Effector memory CD4-positive, alpha-beta T cell (primary cell): ENCODE data around the gene GNAT2.
"Not testable (repeated sequence)": the region's sequence is repeated elsewhere in the genome, so short reads cannot be mapped to it uniquely, and the experiment has no call there.

Experiments
- DNase-seq, 3 donors: peaks; one replicate each; pipeline ENCODE4 v3.0.0-alpha.2; 2020
- H3K27ac ChIP-seq: 2 replicates; pipeline ENCODE4 v1.7.0; 2013; ENCODE audit warnings: mild to moderate bottlenecking, low read length, moderate library complexity; ENCODE audit not compliant: insufficient read depth, poor library complexity, severe bottlenecking
- H3K27me3 ChIP-seq: replicated peaks from 2 replicates; pipeline ENCODE4 v1.7.0; 2013; ENCODE audit warnings: mild to moderate bottlenecking, low read length; ENCODE audit not compliant: insufficient read depth, control insufficient read depth, poor library complexity, severe bottlenecking
- H3K36me3 ChIP-seq: 2 replicates; pipeline ENCODE4 v1.7.0; 2013; ENCODE audit warnings: mild to moderate bottlenecking, low read length, moderate library complexity; ENCODE audit not compliant: control insufficient read depth, insufficient read depth
- H3K4me1 ChIP-seq: 2 replicates; pipeline ENCODE4 v1.7.0; 2013; ENCODE audit warnings: low read length, mild to moderate bottlenecking; ENCODE audit not compliant: control insufficient read depth, insufficient read depth, poor library complexity, severe bottlenecking
- H3K4me3 ChIP-seq: 2 replicates; pipeline ENCODE4 v1.7.0; 2013; ENCODE audit warnings: low read length, low read depth, mild to moderate bottlenecking; ENCODE audit not compliant: insufficient read depth, poor library complexity, severe bottlenecking
- H3K9me3 ChIP-seq: 2 replicates; pipeline ENCODE4 v1.7.0; 2013; ENCODE audit warnings: mild to moderate bottlenecking, low read length, moderate library complexity; ENCODE audit not compliant: control insufficient read depth
- total RNA-seq, 3 donors: gene quantifications; one replicate each; lab custom pipeline; 2026; lab: John Stamatoyannopoulos, UW

Gene GNAT2
- 0.17 to 2.3 (median 1.4) reads per million in 3 donors for total RNA-seq

DNA sequence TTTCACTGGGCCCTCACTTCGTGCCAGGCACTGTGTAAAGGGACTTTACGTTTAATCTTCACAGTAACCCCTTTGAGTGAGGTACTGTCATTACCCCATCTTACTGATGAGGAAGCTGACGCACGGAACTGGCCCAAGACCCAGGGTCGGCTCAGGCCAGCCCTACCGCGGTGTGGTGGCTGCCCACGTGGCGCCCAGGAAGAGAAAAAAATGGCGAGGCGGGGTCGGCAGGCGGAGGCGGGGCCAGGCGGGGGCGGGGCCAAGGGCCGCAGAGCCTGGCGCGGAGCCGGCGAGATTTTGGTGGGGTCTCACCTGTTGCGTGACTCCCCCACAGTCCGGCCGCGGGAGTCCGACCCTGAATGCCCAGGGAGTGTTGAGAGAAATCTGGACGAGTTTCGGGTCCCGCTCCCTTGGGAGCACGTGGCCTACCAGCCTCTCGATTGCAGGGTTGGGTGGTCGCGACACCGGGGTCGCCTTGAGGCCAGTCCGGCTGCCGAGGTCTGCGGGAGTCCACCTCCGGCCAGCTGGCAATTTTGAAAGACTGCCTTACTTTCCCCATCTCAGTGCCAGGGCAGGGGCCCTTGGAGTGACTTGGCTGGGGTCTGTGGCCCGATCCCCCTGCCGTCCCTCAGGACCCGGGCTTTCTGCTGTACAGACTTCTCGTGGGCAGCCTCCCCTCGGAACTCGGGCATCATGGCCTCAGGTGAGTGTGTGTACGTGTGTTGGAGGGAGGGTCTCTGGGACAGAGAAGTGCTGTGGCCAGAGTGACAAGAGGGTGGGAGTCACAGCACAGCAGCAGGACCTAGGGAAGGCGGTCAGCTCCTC lies at the start of gene GNAT2, which contains the start of gene AMPD2:
TSS of gene GNAT2 (minus strand) at position 41 of the 825 bp plus-strand sequence. CDS start 6,746 bp downstream, outside the sequence.
TSS of gene AMPD2 (plus strand) at position 262 of the 825 bp plus-strand sequence. CDS start 1,339 bp downstream, outside the sequence.
- peak; percentile 68 to 77 (median 70) for DNase-seq
- peak within 1 kb of the TSS; percentile 78 for H3K4me3 ChIP-seq
- peaks cover 72% of the 10 kb centered on the region for H3K4me1 ChIP-seq
- no peaks in the 10 kb centered on the region for H3K36me3 ChIP-seq
- no peaks in the 10 kb centered on the region for H3K27me3 ChIP-seq
- peak within 1 kb of the TSS; percentile 97 for H3K27ac ChIP-seq
- no peaks in the 10 kb centered on the region for H3K9me3 ChIP-seq

DNA sequence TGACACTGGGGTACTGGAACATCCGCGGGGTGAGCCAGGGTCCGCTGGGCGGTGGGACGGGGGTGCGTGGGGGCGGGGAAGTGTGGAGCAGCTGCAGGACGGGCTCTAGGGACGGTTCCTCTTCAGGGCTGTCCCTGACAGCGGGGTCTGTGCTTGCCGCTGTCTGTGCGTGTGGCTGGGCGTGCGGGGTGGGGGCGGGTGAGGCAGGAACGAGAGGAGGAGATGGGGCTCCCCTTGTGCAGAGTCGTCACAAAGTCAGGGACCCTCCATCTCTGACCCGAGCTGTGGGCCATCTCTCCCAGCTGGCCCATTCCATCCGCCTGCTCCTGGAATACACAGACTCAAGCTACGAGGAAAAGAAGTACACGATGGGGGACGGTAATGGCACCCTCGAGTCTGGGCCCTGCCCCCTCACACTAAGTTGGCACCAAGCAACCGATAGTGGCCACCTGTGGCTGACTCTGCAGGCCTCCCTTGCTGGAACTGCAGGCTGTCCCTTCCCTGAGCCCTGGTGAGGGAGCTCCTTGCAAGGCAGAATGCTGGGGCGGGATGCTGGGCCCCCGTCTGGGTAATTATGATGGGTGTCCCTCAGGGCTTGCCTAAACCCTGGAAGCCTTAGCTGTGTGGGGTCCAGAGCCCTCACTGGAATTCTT lies 48.8 kb upstream of the GNAT2 start:
- no peak overlapping the region for H3K27ac ChIP-seq
- peaks cover 11% of the 10 kb centered on the region for H3K4me1 ChIP-seq
- no peaks in the 10 kb centered on the region for H3K36me3 ChIP-seq
- DNase-seq, result no peak
- no peaks in the 10 kb centered on the region for H3K27me3 ChIP-seq
- peak overlapping the region; percentile 45 for H3K4me3 ChIP-seq
- no peaks in the 10 kb centered on the region for H3K9me3 ChIP-seq

DNA sequence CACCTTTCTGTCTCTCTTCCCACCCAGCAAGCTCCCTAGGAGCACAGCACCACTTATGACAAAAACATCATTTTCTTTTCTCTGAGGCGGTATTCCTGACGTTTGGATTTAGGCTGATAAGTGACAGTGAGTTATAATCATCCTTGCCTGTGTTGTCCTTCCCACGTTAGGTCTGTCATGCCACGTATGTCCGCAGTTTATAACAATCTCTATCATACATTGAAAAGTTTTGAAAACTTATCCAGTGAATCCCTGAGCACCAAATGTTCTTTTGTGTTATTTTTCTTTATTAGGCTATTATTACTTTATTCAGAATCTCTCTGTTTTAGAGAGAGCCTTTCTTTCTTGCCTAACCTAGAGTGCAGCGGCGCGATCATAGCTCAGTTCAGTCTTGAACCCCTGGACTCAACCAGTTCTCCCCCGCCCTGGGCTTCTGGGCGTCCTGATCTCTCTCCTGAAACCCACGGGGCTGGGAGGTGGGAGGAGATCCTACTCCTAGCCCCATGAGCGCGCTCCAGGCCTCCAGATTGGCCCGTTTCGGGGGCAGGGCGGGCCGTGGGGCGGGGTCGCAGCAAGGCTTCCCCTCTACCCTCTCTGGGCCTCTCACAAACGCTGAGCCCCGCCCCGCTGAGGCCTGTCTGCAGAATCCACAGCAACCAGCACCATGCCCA lies 48.2 kb upstream of the GNAT2 start, which contains the start of gene GSTM2:
TSS of gene GSTM2 (plus strand) at position 606 of the 671 bp plus-strand sequence. CDS start at position 665, 59 bp downstream.
- peak within 1 kb of the TSS; percentile 45 for H3K4me3 ChIP-seq
- H3K36me3 ChIP-seq, result no peaks in the 10 kb centered on the region
- no peaks in the 10 kb centered on the region for H3K27me3 ChIP-seq
- peak; percentile 38 to 61 (median 54) for DNase-seq
- H3K27ac ChIP-seq, result no peak within 1 kb of the TSS
- H3K9me3 ChIP-seq, result no peaks in the 10 kb centered on the region
- peaks cover 11% of the 10 kb centered on the region for H3K4me1 ChIP-seq

DNA sequence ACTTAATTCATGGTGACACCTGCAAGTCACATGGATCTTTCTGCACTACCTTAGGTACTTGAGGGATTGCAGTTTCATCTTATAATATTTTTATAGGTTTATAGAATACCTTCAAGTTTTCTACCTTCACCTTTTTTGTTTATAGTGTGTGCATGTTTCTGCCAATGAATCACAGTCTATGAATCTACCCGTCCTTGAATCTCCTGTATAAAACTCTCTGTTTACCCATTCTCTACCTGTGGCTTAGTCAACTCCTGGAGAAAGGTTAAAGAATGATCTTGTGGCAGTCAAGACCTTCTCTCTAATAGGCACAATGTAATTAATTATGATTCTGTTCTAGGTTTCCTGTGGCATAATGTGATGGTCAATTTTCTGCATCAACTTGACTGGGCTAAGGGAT lies 45.3 kb upstream of the GNAT2 start:
- Histone ChIP-seq H3K4me3 (no peak overlapping the region), H3K9me3 (no peaks in the 10 kb centered on the region), H3K27ac (no peak overlapping the region), H3K36me3 (no peaks in the 10 kb centered on the region), H3K27me3 (no peaks in the 10 kb centered on the region), H3K4me1 (peaks cover 11% of the 10 kb centered on the region)
- no peak for DNase-seq

DNA sequence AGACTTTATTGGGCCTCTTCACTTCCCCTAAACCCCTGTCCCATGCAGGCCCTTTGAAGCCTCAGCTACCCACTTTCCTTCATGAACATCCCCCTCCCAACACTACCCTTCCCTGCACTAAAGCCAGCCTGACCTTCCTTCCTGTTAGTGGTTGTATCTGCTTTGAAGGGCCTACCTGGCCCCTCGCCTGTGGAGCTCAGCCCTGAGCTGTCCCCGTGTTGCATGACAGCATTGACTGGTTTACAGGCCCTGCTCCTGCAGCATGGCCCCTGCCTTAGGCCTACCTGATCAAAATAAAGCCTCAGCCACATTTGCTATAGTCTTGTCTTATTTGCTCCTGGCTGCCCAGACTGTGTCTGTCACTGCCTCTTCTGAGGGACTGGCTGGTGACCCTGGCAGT lies 42.0 kb upstream of the GNAT2 start:
- Histone ChIP-seq H3K4me1 (no peaks in the 10 kb centered on the region), H3K9me3 (no peaks in the 10 kb centered on the region), H3K4me3 (no peak overlapping the region), H3K36me3 (no peaks in the 10 kb centered on the region), H3K27me3 (no peaks in the 10 kb centered on the region), H3K27ac (no peak overlapping the region)
- no peak for DNase-seq

DNA sequence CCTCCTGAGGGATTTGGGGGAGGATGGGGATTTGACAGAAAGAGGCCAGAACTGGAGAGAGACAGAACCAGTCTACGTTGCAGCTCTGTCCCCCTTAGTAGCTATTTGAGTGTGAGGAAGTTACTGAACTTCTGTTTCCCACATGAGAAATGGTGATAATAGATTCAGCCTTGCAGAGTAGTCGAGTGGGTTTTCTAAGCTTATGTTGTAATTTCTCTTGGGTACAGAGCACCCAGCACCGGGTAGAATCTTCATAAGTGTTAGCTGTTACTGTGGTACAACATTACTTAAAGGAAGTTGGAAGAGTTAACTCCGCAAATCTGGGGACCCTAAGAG lies 41.2 kb upstream of the GNAT2 start:
- H3K4me3 ChIP-seq, H3K4me1 ChIP-seq, H3K36me3 ChIP-seq, H3K27ac ChIP-seq, H3K9me3 ChIP-seq, H3K27me3 ChIP-seq, DNase-seq: not testable (repeated sequence)

DNA sequence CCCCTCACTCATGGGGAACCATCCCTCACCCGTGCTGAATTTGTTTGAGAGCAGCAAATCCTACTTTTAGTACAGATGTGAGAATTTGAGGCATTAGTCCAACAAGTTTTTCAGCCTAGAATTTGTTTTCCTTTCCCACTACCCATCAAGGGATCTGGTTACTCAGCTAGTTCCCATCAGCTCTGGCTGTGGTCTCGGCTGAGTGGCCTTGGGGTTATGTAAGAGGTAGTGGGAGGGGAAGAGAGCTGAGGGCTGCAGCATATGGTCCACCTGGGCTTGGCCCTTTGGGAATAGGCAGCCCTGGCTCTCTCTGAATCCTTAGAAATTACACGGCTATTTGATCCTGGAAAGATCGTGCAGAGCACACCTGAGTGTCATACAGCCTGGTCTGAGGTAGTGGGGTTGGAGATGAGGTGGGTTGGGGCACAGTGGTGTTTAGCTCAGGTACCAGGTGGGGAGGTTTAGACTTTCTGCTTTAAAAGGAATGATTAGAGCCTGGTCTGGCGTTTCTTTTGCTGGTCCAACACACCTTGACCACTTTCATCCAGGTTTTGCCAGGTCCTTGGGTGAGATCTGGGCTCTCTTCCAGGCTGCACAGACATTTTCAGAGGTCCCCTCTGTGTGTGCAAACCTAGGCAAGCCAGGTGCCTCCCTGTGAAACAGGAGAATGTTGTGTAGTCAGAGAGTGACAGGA lies 40.7 kb upstream of the GNAT2 start:
- peaks cover 4% of the 10 kb centered on the region for H3K4me1 ChIP-seq
- no peak overlapping the region for H3K4me3 ChIP-seq
- H3K27ac ChIP-seq, result no peak overlapping the region
- DNase-seq, result no peak
- H3K27me3 ChIP-seq, result no peaks in the 10 kb centered on the region
- H3K36me3 ChIP-seq, result no peaks in the 10 kb centered on the region
- H3K9me3 ChIP-seq, result no peaks in the 10 kb centered on the region

DNA sequence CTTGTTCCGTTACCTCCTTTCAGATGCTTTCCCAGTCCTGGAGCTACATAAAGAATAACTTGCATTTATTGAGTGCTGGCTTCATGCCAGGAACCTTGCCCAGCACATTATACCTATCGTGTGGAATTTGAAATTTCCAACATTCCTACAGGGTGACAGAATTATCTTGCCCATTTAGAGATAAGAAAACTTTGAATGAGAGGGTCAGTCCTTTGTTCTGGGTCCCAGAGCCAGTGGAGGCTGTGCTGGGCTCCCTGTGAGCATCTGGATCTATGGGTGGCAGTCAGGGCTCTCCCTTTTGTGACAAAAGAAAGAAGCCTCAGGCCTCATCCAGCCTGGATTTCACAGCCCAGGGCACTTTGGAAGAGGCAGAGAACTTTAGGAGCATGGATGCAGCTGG lies 39.7 kb upstream of the GNAT2 start:
- H3K36me3 ChIP-seq, result no peaks in the 10 kb centered on the region
- no peak overlapping the region for H3K4me3 ChIP-seq
- H3K9me3 ChIP-seq, result no peaks in the 10 kb centered on the region
- no peaks in the 10 kb centered on the region for H3K27me3 ChIP-seq
- H3K27ac ChIP-seq, result no peak overlapping the region
- no peak for DNase-seq
- peaks cover 4% of the 10 kb centered on the region for H3K4me1 ChIP-seq

DNA sequence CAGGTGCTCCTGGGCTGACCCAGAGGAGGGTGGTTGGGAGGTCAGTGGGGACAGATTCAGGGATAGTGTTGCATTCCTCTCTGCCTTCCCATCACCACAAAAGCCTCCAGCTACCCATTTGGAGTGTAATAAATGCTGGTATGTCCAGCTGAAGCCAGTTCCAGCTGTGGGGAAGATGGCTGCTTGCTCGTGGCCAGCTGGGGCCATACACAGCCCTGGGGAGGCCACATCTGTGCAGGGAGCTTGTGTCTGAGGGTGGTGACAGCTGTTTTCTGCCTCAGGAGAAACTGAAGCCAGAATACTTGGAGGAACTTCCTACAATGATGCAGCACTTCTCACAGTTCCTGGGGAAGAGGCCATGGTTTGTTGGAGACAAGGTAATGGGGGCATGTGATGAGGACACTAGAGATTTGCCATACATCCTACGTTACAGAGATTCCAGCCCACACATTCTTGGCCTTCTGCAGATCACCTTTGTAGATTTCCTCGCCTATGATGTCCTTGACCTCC lies 39.2 kb upstream of the GNAT2 start:
- Histone ChIP-seq H3K27ac (no peak overlapping the region), H3K4me3 (no peak overlapping the region), H3K36me3 (no peaks in the 10 kb centered on the region), H3K27me3 (no peaks in the 10 kb centered on the region), H3K4me1 (peaks cover 4% of the 10 kb centered on the region), H3K9me3 (no peaks in the 10 kb centered on the region)
- no peak for DNase-seq
